ENCODE measurements around the gene TFDP2.

DNA sequence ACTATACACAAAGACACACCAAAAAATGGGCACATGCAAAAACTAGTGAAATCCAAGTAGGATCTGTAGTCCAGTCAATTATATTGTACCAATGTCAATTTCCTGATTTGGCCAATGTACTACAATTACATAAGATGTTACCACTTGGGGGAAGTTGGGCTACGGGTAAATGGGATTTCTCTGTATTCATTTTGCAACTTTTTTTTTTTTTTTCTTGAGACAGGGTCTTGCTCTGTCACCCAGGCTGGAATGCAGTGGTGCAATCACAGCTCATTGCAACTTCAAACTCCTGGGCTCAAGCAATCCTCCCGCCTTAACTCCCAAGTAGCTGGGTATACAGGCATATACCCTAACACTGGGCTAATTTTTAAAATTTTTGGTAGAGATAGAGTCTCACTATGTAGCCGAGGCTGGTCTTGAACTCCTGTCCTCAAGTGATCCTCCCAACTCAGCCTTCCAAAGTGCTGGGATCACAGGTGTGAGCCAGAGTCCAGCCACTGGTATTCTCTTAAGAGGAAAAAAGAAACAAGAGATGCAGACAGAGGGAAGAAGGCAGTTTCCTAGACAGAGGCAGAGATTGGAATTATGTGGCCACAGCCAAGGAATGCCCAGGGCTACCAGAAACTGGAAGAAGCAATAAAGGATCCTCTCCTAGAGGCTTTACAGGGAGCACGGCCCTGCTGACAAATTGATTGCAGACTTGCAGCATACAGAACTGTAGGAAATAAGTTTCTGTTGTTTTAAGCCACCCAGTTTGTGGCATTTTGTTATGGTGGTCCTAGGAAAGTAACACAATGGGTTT is 33.3 kb downstream of the TFDP2 start:
- TF ChIP-seq, protein P1, sequence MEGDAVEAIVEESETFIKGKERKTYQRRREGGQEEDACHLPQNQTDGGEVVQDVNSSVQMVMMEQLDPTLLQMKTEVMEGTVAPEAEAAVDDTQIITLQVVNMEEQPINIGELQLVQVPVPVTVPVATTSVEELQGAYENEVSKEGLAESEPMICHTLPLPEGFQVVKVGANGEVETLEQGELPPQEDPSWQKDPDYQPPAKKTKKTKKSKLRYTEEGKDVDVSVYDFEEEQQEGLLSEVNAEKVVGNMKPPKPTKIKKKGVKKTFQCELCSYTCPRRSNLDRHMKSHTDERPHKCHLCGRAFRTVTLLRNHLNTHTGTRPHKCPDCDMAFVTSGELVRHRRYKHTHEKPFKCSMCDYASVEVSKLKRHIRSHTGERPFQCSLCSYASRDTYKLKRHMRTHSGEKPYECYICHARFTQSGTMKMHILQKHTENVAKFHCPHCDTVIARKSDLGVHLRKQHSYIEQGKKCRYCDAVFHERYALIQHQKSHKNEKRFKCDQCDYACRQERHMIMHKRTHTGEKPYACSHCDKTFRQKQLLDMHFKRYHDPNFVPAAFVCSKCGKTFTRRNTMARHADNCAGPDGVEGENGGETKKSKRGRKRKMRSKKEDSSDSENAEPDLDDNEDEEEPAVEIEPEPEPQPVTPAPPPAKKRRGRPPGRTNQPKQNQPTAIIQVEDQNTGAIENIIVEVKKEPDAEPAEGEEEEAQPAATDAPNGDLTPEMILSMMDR (conservative IDR thresholded peaks at IDR 0.05; ENCODE audit: low read depth in 2 of 2), result no peak
- TF ChIP-seq EZH2 (IDR thresholded peaks at IDR 0.05; ENCODE audit: low read depth, unreplicated experiment), result no peak
- TF ChIP-seq, protein P2, sequence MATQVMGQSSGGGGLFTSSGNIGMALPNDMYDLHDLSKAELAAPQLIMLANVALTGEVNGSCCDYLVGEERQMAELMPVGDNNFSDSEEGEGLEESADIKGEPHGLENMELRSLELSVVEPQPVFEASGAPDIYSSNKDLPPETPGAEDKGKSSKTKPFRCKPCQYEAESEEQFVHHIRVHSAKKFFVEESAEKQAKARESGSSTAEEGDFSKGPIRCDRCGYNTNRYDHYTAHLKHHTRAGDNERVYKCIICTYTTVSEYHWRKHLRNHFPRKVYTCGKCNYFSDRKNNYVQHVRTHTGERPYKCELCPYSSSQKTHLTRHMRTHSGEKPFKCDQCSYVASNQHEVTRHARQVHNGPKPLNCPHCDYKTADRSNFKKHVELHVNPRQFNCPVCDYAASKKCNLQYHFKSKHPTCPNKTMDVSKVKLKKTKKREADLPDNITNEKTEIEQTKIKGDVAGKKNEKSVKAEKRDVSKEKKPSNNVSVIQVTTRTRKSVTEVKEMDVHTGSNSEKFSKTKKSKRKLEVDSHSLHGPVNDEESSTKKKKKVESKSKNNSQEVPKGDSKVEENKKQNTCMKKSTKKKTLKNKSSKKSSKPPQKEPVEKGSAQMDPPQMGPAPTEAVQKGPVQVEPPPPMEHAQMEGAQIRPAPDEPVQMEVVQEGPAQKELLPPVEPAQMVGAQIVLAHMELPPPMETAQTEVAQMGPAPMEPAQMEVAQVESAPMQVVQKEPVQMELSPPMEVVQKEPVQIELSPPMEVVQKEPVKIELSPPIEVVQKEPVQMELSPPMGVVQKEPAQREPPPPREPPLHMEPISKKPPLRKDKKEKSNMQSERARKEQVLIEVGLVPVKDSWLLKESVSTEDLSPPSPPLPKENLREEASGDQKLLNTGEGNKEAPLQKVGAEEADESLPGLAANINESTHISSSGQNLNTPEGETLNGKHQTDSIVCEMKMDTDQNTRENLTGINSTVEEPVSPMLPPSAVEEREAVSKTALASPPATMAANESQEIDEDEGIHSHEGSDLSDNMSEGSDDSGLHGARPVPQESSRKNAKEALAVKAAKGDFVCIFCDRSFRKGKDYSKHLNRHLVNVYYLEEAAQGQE (IDR thresholded peaks at IDR 0.05; ENCODE audit: unreplicated experiment), result no peak
- no peak for TF ChIP-seq EZH2phosphoT487 (IDR thresholded peaks at IDR 0.05; ENCODE audit: unreplicated experiment)
- TF ChIP-seq ZNF331 (CRISPR knock-in tag; IDR thresholded peaks at IDR 0.05; ENCODE audit: low read depth), result no peak
- TF ChIP-seq ZNF114 (CRISPR knock-in tag; IDR thresholded peaks at IDR 0.05), result no peak
- no peak for TF ChIP-seq POLR2AphosphoS5 (IDR thresholded peaks at IDR 0.05; ENCODE audit: low read depth)
- TF ChIP-seq CREB1 (CRISPR knock-in tag; IDR thresholded peaks at IDR 0.05; ENCODE audit: low read depth), result no peak
- TF ChIP-seq, protein P3, sequence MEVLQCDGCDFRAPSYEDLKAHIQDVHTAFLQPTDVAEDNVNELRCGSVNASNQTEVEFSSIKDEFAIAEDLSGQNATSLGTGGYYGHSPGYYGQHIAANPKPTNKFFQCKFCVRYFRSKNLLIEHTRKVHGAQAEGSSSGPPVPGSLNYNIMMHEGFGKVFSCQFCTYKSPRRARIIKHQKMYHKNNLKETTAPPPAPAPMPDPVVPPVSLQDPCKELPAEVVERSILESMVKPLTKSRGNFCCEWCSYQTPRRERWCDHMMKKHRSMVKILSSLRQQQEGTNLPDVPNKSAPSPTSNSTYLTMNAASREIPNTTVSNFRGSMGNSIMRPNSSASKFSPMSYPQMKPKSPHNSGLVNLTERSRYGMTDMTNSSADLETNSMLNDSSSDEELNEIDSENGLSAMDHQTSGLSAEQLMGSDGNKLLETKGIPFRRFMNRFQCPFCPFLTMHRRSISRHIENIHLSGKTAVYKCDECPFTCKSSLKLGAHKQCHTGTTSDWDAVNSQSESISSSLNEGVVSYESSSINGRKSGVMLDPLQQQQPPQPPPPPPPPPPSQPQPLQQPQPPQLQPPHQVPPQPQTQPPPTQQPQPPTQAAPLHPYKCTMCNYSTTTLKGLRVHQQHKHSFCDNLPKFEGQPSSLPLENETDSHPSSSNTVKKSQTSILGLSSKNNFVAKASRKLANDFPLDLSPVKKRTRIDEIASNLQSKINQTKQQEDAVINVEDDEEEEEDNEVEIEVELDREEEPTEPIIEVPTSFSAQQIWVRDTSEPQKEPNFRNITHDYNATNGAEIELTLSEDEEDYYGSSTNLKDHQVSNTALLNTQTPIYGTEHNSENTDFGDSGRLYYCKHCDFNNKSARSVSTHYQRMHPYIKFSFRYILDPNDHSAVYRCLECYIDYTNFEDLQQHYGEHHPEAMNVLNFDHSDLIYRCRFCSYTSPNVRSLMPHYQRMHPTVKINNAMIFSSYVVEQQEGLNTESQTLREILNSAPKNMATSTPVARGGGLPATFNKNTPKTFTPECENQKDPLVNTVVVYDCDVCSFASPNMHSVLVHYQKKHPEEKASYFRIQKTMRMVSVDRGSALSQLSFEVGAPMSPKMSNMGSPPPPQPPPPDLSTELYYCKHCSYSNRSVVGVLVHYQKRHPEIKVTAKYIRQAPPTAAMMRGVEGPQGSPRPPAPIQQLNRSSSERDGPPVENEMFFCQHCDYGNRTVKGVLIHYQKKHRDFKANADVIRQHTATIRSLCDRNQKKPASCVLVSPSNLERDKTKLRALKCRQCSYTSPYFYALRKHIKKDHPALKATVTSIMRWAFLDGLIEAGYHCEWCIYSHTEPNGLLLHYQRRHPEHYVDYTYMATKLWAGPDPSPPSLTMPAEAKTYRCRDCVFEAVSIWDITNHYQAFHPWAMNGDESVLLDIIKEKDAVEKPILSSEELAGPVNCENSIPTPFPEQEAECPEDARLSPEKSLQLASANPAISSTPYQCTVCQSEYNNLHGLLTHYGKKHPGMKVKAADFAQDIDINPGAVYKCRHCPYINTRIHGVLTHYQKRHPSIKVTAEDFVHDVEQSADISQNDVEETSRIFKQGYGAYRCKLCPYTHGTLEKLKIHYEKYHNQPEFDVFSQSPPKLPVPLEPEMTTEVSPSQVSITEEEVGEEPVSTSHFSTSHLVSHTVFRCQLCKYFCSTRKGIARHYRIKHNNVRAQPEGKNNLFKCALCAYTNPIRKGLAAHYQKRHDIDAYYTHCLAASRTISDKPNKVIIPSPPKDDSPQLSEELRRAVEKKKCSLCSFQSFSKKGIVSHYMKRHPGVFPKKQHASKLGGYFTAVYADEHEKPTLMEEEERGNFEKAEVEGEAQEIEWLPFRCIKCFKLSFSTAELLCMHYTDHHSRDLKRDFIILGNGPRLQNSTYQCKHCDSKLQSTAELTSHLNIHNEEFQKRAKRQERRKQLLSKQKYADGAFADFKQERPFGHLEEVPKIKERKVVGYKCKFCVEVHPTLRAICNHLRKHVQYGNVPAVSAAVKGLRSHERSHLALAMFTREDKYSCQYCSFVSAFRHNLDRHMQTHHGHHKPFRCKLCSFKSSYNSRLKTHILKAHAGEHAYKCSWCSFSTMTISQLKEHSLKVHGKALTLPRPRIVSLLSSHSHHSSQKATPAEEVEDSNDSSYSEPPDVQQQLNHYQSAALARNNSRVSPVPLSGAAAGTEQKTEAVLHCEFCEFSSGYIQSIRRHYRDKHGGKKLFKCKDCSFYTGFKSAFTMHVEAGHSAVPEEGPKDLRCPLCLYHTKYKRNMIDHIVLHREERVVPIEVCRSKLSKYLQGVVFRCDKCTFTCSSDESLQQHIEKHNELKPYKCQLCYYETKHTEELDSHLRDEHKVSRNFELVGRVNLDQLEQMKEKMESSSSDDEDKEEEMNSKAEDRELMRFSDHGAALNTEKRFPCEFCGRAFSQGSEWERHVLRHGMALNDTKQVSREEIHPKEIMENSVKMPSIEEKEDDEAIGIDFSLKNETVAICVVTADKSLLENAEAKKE (CRISPR knock-in tag; IDR thresholded peaks at IDR 0.05), result no peak
- no peak for TF ChIP-seq JUNB (IDR thresholded peaks at IDR 0.05; ENCODE audit: unreplicated experiment)

All from GM23338 (cell line).